CD4-positive, alpha-beta T cell treated with Interleukin-1 beta for 1 hour (primary cell): ENCODE data around the gene POLA1.
A peak's percentile ranks its signal among the peaks of the same experiment; 100 is the strongest.
"Not testable (repeated sequence)": the region's sequence is repeated elsewhere in the genome, so short reads cannot be mapped to it uniquely, and the experiment has no call there.

ENCODE experiments used
- DNase-seq, 2 donors: peaks; one replicate each; pipeline ENCODE4 v3.0.0-alpha.2; 2020 to 2022

The POLA1 gene, protein sequence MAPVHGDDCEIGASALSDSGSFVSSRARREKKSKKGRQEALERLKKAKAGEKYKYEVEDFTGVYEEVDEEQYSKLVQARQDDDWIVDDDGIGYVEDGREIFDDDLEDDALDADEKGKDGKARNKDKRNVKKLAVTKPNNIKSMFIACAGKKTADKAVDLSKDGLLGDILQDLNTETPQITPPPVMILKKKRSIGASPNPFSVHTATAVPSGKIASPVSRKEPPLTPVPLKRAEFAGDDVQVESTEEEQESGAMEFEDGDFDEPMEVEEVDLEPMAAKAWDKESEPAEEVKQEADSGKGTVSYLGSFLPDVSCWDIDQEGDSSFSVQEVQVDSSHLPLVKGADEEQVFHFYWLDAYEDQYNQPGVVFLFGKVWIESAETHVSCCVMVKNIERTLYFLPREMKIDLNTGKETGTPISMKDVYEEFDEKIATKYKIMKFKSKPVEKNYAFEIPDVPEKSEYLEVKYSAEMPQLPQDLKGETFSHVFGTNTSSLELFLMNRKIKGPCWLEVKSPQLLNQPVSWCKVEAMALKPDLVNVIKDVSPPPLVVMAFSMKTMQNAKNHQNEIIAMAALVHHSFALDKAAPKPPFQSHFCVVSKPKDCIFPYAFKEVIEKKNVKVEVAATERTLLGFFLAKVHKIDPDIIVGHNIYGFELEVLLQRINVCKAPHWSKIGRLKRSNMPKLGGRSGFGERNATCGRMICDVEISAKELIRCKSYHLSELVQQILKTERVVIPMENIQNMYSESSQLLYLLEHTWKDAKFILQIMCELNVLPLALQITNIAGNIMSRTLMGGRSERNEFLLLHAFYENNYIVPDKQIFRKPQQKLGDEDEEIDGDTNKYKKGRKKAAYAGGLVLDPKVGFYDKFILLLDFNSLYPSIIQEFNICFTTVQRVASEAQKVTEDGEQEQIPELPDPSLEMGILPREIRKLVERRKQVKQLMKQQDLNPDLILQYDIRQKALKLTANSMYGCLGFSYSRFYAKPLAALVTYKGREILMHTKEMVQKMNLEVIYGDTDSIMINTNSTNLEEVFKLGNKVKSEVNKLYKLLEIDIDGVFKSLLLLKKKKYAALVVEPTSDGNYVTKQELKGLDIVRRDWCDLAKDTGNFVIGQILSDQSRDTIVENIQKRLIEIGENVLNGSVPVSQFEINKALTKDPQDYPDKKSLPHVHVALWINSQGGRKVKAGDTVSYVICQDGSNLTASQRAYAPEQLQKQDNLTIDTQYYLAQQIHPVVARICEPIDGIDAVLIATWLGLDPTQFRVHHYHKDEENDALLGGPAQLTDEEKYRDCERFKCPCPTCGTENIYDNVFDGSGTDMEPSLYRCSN (N-terminal part only)

DNA sequence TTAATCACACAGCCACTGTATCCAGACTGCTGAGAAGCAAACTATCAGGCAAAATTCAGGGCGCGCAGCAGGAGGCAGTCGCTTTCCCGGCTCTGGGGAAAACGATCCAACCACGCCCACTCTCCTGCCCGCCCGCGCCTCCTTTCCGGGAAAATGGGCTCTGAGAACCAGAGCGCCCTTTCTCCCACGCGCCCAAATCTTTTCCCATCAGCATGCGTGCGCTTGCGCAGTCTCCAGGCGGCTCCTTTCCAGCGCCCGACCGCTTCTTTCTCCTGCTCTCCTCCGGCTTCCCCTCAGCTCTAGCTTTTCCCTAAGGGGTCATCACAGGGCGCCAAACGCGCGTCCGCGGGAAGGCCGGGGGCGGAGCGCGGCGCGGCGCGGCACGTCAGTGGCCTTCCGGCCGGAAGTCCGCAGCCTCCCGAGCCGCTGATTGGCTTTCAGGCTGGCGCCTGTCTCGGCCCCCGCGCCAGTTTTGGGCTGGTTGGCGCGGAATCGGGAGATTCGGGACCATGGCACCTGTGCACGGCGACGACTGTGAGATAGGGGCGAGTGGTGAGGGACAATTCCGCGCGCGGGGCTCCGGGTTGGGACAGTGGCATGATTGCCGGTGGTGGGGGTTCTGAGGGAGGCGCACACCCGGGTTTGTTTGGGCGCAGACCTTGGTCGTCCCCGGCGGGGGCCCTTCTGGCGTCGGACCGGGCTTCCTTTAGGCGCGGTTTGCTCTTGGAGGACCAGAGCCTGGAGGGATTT, at the start of gene POLA1:
Gene POLA1 (plus strand): TSS at position 466 of the 750 bp plus-strand sequence. CDS start 44 bp downstream, at position 510.
- DNase-seq: peak; percentile 69 to 75

DNA sequence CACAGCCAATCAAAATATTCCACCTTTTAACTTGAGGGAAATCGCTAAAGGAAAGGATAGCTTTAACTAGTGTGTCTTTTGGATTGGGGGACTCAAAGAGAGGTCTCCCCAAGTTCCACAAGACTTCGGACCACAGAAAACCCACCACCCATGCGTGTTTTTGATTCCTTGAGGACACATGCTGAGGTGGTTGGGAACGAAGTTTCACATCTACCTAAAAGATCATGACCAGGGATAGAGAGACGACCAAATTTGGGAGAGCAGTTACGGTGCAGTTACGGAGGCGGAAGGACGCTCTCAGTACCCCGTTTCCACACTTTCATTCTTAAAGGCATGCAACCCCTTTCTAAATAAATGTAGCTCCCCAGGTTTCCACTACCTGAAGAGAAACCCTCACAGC, 47.7 kb upstream of the POLA1 start:
- DNase-seq: no peak

DNA sequence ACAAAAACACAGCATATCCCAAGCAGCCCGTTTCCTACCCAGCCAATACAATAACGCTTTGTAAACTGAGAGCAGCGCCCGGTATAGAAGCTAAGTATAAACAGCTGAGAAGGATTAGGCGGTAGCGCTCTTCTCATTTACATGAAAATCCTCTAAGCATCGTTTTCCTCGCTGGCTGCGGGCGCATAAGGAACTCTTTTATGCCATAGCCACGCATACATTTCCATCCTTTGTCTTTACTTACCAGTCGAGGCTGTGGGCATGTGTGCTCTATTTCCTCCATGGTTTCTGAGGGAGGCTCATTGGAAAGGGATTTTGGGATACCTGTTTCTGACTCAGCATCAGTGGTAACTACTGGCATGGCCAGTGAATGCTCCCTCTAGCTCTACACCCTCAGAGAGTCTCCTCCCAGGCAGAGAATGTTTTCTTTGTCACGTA, 47.0 kb upstream of the POLA1 start:
- DNase-seq: peak in 1 of 2 donors; percentile 0

DNA sequence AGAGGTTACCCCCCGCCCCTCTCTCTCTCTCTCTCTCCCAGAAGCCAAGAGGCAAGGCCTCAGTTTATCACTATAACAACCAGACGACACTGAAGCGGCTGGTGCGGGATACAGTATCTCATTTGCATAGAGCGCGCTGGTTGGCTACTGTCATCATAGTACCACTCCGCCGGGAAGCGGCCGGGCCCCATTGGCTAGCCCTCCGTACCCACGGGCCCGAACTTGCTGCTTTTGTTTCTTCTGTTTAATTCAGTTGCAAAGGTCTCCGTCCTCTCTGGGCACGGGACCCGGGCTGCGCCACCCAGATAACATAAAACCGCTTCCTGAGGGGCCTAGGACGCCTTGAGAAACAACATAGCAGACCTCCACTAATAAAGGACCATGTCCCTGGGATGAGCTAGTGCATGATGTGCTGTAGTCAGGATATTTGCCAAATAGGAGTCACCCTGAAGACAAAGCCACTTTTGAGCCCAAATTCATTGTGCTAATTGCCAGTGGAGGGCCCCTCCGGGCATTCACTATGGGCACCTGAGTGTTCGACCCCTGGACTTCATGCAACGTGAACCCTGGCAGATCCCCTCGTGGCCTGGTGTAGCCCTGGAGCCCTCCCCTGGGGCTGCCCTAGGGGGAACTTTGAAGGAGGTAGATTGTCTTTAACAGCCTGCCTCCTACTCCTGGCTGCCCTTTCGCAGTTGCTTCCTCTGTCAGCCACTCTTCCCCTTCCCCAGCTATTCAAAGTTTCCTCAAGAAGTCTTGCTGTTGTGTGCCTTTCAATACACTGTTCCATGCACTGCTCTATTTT, 46.3 kb upstream of the POLA1 start, which contains the start of gene PCYT1B:
Gene PCYT1B (minus strand): TSS at position 91 of the 802 bp plus-strand sequence. CDS start 242 bp downstream, outside the sequence.
- peak; percentile 47 to 56 for DNase-seq

DNA sequence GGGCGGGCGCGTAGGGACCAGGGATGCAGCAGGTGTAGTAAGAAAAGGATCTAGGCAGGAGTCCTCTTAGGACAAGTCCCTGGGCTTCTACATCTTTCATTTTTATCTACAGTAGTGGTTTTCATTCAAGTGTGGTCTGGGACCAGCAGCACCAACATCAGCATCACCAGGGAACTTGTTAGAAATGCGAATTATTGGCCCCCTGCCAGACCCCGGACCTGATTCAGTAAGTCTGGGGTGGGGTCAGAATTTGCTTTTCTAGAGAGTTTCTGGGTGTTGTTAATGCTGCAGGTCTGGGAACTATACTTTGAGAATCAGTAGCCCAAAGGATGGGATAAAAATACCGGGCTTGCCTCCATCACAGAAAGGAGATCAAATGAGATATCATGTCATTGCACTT, 45.2 kb upstream of the POLA1 start:
- no peak for DNase-seq

DNA sequence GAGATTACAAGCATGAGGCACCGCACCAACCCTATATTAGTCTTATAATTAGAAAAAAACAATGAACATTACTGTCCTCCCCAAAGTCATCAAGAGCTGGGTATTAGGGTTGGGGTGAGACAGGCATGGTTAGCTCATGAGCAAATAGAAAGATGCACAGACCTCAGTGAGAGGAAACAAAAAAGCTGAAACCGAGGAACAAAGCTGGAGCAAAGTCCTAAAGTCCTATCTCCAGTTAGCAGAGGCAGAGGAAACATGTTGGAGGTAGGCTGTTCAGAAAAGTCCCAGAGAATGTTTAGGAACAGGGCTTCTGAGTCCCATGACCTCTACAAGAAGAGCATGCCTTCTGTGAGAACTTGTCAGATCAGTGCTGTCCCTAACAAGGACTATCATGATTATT, 41.9 kb upstream of the POLA1 start:
- no peak for DNase-seq

DNA sequence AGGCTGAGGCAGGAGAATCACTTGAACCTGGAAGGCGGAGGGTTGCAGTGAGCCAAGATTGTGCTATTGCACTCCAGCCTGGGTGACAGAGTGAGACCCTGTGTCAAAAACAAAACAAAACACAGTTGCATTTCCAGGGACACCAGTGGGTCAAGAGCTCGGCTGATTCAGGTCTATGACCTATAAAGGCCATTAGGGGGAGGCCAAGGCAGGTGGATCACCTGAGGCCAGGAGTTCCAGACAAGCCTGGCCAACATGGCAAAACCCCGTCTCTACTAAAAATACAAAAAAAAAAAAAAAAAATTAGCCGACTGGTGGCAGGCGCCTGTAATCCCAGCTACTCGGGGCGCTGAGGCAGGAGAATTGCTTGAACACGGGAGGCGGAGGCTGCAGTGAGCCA, 38.0 kb upstream of the POLA1 start:
- not testable (repeated sequence) for DNase-seq

DNA sequence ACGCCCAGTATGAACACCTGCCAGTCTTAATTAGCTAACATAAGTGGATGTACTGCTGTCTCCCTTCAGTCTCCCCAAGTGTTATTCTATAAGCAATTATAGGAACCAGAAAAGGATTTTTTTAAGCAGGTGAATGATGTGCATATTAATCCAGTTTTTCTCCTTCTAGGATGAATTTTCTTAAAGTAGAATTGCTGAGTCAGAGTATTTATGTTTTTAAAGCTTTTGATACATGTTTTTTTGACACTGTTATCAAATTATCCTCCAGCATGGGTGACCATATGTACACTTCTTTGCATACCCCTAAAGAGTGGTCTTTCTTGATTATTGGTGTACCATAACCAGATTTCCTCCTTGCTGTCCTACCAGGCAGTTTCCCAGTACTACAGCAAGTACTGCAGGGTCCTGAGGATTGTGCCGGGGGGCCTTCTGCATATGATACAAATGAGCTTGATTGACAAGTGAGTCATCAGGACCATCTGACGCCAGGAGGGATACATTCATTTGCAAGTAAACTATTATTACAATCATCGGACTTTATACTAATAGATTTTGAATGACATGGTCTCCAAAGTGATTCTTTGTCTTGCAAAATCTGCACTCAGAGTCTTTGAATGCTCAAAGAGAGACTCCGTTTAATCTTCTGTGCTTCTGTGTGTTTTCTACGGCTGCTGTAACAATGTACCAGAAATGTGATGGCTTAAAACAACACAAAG, 35.9 kb upstream of the POLA1 start:
- DNase-seq: no peak

DNA sequence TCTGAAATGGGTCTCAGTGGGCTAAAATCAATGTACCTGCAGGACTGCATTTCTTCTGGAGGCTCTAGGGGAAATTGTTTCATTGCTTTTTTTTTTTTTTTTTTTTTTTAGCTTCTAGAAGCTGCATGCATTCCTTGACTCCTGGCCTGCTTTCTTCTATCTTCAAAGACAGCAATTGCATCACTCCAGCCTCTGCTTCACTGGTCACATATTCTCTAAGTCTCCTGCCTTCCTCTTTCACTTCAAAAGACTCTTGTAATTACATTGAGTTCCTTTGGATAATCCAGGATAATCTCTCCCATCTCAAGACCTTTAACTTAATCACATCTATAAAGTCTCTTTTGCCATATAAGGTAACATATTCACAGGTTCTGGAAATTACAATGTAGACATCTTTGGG, 35.3 kb upstream of the POLA1 start:
- no peak for DNase-seq

DNA sequence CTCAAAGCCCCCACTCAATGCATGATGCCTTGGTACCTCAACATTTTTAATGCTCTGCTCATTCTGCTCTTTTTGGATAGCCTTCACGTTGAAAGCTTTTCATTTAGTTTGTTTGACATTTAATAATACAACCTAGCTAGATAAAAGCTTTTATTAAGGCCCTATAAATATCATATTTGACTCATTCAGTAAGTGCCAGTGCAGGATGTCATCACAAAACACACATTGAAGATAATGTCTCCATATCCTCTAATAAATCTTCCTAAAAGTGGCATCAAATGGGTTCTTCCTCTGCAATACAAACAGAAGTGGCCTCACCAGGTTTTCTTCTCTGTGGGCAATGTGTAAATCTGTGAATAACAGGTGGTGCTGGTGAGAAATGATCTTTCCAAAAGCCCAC, 34.6 kb upstream of the POLA1 start:
- DNase-seq: no peak

DNA sequence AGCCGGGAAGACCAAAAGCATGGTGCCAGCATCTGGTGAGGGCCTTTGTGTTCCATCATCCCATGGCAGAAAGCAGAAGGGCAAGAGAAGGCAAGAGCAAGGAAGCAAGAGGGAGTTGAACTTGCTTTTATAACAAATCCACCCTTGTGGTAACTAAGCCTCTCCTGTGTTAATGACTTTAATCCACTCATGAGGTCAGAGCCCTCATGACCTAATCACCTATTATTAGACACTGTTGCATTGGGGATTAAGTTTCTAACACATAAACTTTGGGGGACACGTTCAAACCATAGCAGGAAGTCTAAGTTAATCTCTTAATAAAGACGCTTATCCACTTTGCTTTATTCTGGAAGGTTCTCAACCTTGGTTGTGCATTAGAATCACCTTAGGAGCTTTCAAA, 34.1 kb upstream of the POLA1 start:
- DNase-seq: no peak

DNA sequence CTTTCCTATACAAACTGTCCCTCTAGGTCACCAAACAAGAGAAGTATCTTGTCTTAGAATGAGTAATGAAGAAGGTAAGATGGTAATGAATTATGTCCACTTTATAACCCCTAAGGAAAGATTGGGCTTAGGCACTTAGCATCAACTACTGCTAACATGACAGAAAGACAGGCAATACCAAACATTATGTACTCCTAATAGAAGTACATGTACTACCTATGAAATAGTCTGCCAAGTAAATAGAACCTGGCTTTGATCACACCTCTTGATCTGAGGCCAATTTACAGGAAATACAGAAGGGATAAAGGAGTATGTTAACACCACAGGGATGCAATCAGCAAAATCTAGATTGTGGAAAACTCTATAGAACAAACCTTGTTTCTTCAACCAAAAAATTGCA, 32.4 kb upstream of the POLA1 start:
- DNase-seq: no peak

DNA sequence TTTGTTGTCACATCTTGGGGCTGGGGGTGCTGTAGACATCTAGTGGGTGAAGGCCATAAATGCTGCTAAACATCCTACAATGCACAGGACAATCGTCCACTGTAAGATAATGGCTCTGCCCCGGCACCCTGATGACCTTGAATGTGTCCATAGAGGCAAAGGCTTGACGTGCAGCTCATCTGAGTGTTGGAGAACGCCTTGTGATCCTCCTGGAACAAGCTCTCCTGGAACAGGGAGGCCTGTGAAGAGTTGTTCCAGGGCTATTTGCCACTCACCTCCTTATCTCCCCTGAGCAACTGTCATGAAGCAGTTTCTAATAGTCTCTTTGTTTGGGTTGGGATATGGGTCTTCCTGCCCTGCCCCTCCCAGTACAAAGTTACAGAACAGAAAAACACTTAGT, 31.4 kb upstream of the POLA1 start:
- DNase-seq: no peak

DNA sequence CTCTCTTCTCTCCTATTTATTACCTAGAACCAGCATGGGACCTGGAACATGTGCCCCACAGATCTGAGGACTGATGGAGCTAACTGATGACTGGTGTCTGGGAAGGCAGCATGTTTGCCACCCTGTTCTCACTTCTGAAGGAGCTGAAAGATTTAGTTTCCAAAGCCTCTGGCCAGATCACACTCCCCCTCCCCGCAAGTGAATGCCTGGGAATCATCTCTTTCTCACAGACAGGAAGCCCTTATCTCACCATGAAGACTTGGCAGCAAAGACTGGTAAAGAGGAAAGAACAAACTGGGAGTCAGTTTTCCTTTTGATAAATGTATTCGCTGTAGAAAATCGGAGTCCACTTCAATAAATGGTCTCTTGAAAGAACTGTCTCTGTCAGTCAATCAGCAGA, 25.6 kb upstream of the POLA1 start:
- DNase-seq: no peak

DNA sequence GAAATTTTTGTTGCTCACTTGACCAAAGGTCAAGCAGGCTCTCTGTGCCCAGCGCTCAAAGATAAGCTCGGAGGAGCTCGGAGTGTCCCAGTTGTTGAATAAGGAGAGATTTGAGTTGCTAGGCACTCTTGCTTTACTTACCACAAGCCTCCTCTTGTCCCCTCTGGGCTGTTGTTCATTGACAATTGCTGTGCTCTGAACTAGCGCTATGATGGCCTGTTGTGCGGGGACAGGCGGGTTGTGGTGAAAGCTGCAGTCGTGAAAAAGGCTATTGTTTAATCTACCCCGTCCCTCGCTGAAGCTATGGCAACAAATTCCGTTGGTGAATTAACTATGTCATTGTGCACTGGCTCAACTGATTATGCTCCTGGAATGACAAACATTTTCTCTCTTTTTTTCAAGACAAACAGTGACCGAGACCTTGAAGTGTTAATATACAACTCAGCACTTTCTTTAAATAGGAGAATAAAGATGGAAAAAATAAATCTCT, 21.0 kb upstream of the POLA1 start:
- DNase-seq: no peak

DNA sequence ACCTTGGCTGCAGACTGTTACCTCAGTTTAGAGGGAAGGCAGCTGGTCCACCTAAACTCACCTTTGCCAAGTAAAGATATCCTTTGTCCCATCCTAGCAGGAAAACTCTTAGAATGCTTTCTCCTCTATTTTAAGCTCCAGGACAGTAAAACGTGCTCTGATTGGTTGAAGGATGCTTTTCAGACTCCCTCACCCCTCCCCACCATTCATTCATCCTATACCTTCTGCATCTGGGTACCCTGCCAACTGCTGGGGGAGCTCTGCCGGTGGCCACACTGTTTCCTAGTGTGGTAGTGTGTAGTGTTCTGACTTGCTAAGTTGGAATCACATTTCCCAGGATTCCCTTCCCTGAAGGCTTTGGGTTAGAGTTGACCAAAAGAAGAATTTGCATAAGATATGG, 20.3 kb upstream of the POLA1 start:
- no peak for DNase-seq

DNA sequence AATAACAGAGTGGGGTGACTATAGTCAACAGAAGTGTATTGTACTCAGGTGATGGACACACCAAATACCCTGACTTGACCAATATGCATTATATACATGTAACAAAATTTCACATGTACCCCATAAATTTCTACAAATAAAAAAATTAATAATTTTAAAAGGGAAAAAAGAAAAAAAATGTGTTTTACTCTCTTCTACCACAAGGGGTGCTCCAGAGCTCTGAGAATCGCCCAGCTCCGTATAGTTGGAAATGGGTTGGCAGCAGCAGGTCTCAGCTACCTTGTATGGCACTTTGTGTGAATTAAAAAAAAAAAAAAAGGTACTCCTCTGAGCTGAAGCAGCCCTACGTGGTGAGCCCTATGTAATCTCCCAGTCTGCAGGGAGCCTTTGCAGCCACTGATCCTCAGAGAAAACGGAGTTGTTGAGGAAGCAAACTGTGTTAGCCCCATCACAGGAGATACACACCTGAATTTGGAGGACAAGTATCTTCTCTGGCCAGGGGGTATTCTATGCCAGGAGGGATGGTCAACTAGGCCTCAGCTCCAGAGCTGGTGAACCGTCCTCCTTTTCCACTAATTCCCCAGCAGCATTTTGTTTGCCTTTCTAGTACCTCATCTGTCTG, 17.2 kb upstream of the POLA1 start:
- DNase-seq: peak in 1 of 2 donors; percentile 3

DNA sequence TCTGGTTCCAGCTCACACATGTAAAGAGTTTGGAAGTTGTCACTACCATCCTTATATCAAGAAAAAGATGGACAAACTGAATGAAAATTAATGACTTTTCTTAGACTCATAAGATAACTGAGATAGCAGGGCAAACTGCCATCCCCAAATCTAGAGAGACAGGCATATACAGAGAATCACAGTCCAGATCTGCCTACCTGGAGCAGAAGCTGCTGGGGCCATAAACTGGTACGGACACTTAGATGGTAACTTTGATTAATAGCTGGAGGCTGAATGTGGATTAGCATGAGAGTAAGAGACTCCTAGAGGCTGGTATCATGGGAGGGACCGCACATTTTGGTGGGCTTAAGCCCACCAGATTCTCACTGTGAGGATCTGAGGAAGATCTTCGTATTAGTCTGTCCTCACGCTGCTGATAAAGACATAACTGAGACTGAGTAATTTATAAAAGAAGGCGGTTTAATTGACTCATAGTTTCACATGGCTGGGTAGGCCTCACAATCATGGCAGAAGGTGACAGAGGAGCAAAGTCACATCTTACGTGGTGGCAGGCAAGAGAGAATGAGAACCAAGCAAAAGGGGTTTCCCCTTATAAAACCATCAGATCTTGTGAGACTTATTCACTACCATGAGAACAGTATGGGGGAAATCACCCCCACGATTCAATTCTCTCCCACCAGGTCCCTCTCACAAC, 10.8 kb upstream of the POLA1 start:
- DNase-seq: no peak

DNA sequence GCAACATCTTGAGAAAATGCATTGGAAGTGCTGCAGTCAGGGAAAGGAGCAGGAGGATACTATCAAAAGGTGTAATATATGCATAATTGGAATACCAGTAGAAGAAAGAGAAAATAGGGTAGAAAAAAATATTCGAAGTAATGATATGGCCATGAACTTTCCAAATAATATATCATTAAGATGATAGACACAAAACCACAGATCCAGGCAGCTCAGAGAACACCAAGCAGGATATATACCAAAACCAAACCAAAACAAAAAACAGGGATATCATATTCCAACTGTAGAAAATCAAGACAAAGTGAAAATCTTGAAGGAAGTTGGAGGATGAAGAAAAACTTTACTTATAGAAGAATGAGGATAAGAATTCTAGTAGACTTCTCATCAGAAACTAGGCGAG, 9.7 kb upstream of the POLA1 start:
- no peak for DNase-seq
